NT2/D1 (cell line): ENCODE data around the gene ZNF790.

Experiments used
- DNase-seq: peaks from one replicate; pipeline ENCODE4 v3.0.0-alpha.2; 2011; ENCODE audit warnings: low read depth, low spot score
- H3K27me3 ChIP-seq: 2 replicates; pipeline ENCODE4 v1.6.0; 2011; ENCODE audit warnings: mild to moderate bottlenecking; ENCODE audit not compliant: insufficient read length, insufficient read depth
- H3K36me3 ChIP-seq: 2 replicates; pipeline ENCODE4 v1.6.1; 2011; ENCODE audit warnings: mild to moderate bottlenecking, low read length, mixed read lengths; ENCODE audit not compliant: insufficient read depth, insufficient read length
- H3K4me1 ChIP-seq: 2 replicates; pipeline ENCODE4 v1.5.1; 2011; ENCODE audit not compliant: insufficient read depth, insufficient read length
- H3K4me3 ChIP-seq: 2 replicates; pipeline ENCODE4 v1.5.1; 2011; ENCODE audit warnings: low read depth; ENCODE audit not compliant: insufficient read length
- H3K9ac ChIP-seq: 2 replicates; pipeline ENCODE4 v1.6.0; 2011; ENCODE audit warnings: low read depth; ENCODE audit not compliant: insufficient read length
- H3K9me3 ChIP-seq: 2 replicates; pipeline ENCODE4 v1.5.1; 2011; ENCODE audit warnings: mild to moderate bottlenecking, low read length; ENCODE audit not compliant: insufficient read depth
- SUZ12 ChIP-seq: IDR thresholded peaks from 2 replicates; pipeline ENCODE4 v1.6.1; 2011; ENCODE audit not compliant: insufficient read length, insufficient read depth; ENCODE audit errors: extremely low read depth
- YY1 ChIP-seq: IDR thresholded peaks from 2 replicates; pipeline ENCODE4 v1.6.1; 2011; ENCODE audit not compliant: insufficient read length, insufficient read depth
- ZNF274 ChIP-seq: IDR thresholded peaks from 2 replicates; pipeline ENCODE4 v1.6.1; 2011; ENCODE audit warnings: mild to moderate bottlenecking, low read depth, low read length

Gene ZNF790

GRCh38 chr19:36838784-36839324 lies 667 bp upstream of the ZNF790 start:
- H3K9me3 ChIP-seq, result no peaks in the 10 kb centered on the region

DNA sequence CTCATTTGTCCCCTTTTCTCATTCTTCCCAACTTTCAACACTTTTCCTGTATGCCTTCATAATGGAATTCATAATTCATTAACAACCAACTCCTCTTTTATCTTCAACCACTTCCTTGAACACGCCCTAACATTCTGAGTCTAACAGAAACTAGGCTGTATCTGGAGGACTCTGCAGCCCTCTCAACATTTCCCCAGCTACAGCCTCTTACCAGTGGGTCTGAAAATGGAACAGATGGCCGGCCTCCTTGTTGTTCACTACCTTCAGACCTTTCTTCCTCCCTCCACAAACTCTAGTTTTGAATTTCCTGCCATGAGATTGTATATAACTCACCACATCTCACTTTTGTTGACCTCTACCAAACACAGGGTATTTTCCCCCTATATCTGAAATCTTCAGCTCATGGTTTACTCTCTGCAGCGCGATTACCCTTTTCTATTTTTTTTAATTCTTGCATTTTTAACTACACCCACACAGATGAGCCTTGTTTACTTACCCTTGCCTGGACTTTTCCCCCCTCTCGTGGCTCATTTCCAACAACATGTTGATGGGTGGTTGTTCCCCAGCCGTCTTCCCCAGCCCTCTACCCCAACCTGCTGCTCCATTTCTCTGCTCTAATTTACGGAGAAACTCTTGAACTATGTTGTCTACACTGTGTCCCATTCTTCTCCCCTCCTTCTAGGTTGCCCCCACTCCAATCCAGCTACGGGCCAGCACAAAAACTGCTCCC lies 846 bp downstream of the ZNF790 start:
- no peaks in the 10 kb centered on the region for H3K4me1 ChIP-seq
- peak overlapping the region; percentile 78 for H3K4me3 ChIP-seq
- H3K9ac ChIP-seq, result peak overlapping the region; percentile 90
- no peak for DNase-seq
- no peak for TF ChIP-seq SUZ12
- TF ChIP-seq ZNF274, result no peak
- TF ChIP-seq YY1, result no peak
- H3K27me3 ChIP-seq, result no peaks in the 10 kb centered on the region
- H3K36me3 ChIP-seq, result peaks cover 8% of the 10 kb centered on the region
- H3K9me3 ChIP-seq, result no peaks in the 10 kb centered on the region

More at GRCh38 chr19:36838784-36839324, 667 bp upstream of the ZNF790 start:
- Histone ChIP-seq H3K27me3 (no peaks in the 10 kb centered on the region), H3K4me3 (peak overlapping the region; percentile 78), H3K36me3 (peaks cover 10% of the 10 kb centered on the region), H3K4me1 (no peaks in the 10 kb centered on the region), H3K9ac (peak overlapping the region; percentile 90)
- no peak for TF ChIP-seq YY1
- TF ChIP-seq ZNF274, result no peak
- TF ChIP-seq SUZ12, result no peak
- no peak for DNase-seq

DNA sequence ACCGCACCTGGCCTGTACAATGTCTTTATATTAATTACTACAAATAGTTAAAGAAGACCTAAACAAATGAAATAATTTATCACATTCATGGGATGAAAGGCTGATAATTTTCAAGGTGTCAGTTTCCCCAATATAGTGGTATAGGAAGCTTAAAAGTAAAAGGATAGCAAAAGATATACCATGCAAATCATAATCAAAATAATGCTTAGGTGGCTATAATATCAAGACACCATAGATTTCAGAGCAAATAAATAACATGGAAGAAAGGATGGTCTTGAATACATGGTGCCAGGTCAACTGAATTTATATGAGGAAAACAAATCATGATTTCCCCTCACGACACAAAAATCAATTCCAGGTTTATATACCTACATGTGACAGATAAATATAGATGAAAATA lies 4.8 kb downstream of the ZNF790 start:
- Histone ChIP-seq H3K27me3 (no peaks in the 10 kb centered on the region), H3K9me3 (peaks cover 9% of the 10 kb centered on the region; the same call in 1 of the 2 replicates), H3K4me1 (no peaks in the 10 kb centered on the region), H3K9ac (no peak overlapping the region), H3K4me3 (no peak overlapping the region), H3K36me3 (peaks cover 15% of the 10 kb centered on the region)
- no peak for TF ChIP-seq ZNF274
- TF ChIP-seq YY1, result no peak
- no peak for TF ChIP-seq SUZ12
- no peak for DNase-seq

DNA sequence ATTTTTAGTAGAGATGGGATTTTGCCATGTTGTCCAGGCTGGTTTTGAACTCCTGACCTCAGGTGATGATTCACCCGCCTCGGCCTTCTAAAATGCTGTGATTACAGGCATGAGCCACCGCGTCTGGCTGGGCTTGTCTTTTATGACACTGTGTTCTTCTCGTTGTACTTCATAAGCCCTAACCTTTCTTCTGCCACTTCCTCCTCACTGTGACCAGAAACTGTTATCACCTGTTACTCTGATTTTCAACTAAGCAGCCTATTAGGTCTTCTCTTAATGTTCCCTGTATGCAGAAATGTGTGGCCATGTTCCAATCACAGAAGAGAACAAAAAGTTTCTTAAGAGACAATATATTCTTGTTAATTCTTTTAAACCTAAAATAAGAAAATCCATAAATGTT lies 16.4 kb downstream of the ZNF790 start:
- no peak overlapping the region for H3K9ac ChIP-seq
- DNase-seq, result no peak
- no peaks in the 10 kb centered on the region for H3K27me3 ChIP-seq
- H3K4me3 ChIP-seq, result no peak overlapping the region
- H3K9me3 ChIP-seq, result peaks cover 73% of the 10 kb centered on the region
- no peaks in the 10 kb centered on the region for H3K4me1 ChIP-seq
- peaks cover 40% of the 10 kb centered on the region for H3K36me3 ChIP-seq
- TF ChIP-seq SUZ12, result no peak
- TF ChIP-seq ZNF274, result no peak
- TF ChIP-seq YY1, result no peak

DNA sequence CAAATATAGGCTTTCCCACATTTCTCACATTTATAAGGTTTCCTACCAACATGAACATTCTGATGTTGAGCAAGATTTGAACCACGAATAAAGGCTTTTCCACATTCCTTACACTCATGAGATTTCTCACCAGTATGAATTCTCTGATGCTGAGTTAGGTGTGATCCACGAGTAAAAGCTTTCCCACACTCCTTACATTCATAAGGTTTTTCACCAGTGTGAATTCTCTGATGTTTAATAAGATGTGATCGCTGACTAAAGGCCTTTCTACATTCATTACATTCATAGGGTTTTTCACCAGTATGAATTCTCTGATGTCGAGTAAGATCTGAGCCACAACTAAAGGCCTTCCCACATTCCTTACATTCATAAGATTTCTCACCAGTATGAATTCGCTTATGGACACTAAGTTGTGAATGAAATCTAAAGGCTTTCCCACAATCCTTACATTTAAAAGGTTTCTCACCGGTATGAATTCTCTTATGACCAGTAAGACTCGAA lies 19.0 kb downstream of the ZNF790 start:
- Histone ChIP-seq H3K4me3 (no peak overlapping the region), H3K9me3 (peaks cover 91% of the 10 kb centered on the region)

DNA sequence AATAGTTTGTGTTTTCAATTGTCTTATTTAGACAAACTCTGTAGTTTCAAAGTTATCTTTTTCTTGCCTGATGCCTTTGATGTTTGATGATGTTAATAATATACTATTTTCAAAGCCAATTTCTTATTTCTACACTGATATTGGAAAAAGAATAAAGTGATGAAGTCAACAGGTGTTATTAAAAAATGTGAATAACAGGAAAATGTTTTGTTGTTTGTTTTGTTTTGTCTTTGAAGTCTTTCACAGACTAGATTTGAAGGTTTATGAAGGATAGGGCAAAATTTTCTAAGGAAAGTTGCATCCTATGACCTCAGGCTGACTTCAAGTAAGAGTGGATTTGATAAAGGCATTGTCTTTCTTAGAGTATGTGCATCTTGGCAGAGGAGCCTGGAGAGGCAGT lies 31.2 kb downstream of the ZNF790 start:
- Histone ChIP-seq H3K9me3 (peaks cover 43% of the 10 kb centered on the region), H3K4me3 (no peak overlapping the region), H3K4me1 (no peaks in the 10 kb centered on the region), H3K36me3 (peaks cover 30% of the 10 kb centered on the region), H3K9ac (no peak overlapping the region), H3K27me3 (no peaks in the 10 kb centered on the region)
- TF ChIP-seq ZNF274 (no peak), YY1 (no peak), SUZ12 (no peak)
- no peak for DNase-seq

More for the DNA sequence above, 19.0 kb downstream of the ZNF790 start:
- DNase-seq, result no peak
- Histone ChIP-seq H3K36me3 (peaks cover 38% of the 10 kb centered on the region), H3K9ac (no peak overlapping the region), H3K4me1 (no peaks in the 10 kb centered on the region), H3K27me3 (no peaks in the 10 kb centered on the region)
- TF ChIP-seq ZNF274 (peak; percentile 89), YY1 (no peak), SUZ12 (no peak)

DNA sequence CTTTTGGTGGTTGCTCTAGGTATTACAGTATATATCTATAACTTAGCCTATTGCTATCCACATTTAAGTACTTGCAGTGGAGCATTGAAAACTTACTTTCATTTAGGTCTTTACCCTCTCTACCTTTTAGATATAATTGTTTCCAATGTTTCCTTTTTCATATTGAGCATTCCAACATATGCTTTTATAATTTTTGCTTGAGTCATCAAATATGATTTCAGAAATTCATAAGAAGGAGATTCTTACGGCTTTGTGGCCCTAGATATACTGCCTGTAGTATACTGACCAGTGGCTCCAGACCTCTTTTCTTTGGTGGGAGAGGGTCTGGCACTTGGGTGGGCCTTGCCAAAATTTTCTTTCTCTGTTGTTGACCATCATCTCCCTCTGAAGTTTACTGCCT lies 32.8 kb downstream of the ZNF790 start:
- peaks cover 40% of the 10 kb centered on the region for H3K36me3 ChIP-seq
- DNase-seq, result no peak
- no peak overlapping the region for H3K9ac ChIP-seq
- no peaks in the 10 kb centered on the region for H3K4me1 ChIP-seq
- no peaks in the 10 kb centered on the region for H3K27me3 ChIP-seq
- H3K4me3 ChIP-seq, result no peak overlapping the region
- peaks cover 26% of the 10 kb centered on the region for H3K9me3 ChIP-seq
- TF ChIP-seq SUZ12 (no peak), ZNF274 (no peak), YY1 (no peak)
